Gastrocnemius medialis (tissue), 4 donors: ENCODE data around the gene ELMO2. TPM values are rescaled to one million over a fixed set of nuclear protein-coding genes. Genes with fewer than 3 reads are reported as not detected.

Experiments used
- ATAC-seq, 2 donors: fragments of 150-250 bp; one replicate each; pipeline ENCODE4 v1.9.1; 2016
- DNase-seq, 2 donors: peaks; one replicate each; pipeline ENCODE4 v3.0.0-alpha.2; 2019
- H3K27ac ChIP-seq, 4 donors: fragments of 200-600 bp; sonication (generic); 1 replicate in 1 of 4; 2 replicates in 3 of 4; pipeline ENCODE4 v1.5.1; 2016 to 2018; ENCODE audit warnings: mild to moderate bottlenecking in 2 of 4, moderate library complexity in 1 of 4
- H3K27me3 ChIP-seq, 3 donors: fragments of 200-600 bp; sonication (generic) in 2 of 3; 1 replicate in 1 of 3; 2 replicates in 2 of 3; pipeline versions ENCODE4 v1.5.1 to v1.6.0; 2016 to 2019; ENCODE audit warnings: mild to moderate bottlenecking in 1 of 3, moderate library complexity in 1 of 3
- H3K36me3 ChIP-seq, 2 donors: fragments of 200-600 bp; sonication (generic) in 1 of 2; one replicate each; pipeline ENCODE4 v1.5.1; 2017 to 2018
- H3K4me1 ChIP-seq, 2 donors: fragments of 200-600 bp; sonication (generic) in 1 of 2; one replicate each; pipeline ENCODE4 v1.5.1; 2016 to 2017; ENCODE audit warnings: mild to moderate bottlenecking in 2 of 2
- H3K4me3 ChIP-seq, 4 donors: fragments of 200-600 bp; sonication (generic) in 3 of 4; 1 replicate in 1 of 4; 2 replicates in 3 of 4; pipeline ENCODE4 v1.5.1; 2016 to 2019; ENCODE audit warnings: mild to moderate bottlenecking in 2 of 4
- H3K9me3 ChIP-seq, 3 donors: fragments of 200-600 bp; sonication (generic) in 2 of 3; 1 replicate in 1 of 3; 2 replicates in 2 of 3; pipeline ENCODE4 v1.5.1; 2016 to 2019
- CTCF ChIP-seq, 5 experiments: fragments of 450-650 bp in 3 of 5; fragments of 200-600 bp in 2 of 5; sonication (generic) in 2 of 5; IDR thresholded peaks in 4 of 5; conservative IDR thresholded peaks in 1 of 5; 1 replicate in 4 of 5; 2 replicates in 1 of 5; pipeline ENCODE4 v1.5.1; 2016 to 2019; ENCODE audit warnings: antibody characterized with exemption in 5 of 5, mild to moderate bottlenecking in 3 of 5, moderate library complexity in 3 of 5
- POLR2A ChIP-seq, 2 donors: fragments of 450-650 bp; IDR thresholded peaks; one replicate each; pipeline ENCODE4 v1.6.1; 2017; ENCODE audit warnings: antibody characterized with exemption in 2 of 2, mild to moderate bottlenecking in 2 of 2, moderate library complexity in 2 of 2
- in situ Hi-C, 4 donors: fragments of 200-750 bp; cut with MboI; loops; one replicate each; pipeline versions ENCODE4 v1.15.0 to v1.8.0; 2017; ENCODE audit warnings: low sequenced_read_pairs in 4 of 4
- intact Hi-C: fragments of 100-400 bp; cut with DNase I; formaldehyde crosslinking; loops from one replicate; pipeline ENCODE4 v1.15.1; 2023; ENCODE audit warnings: low total_unique reads
- total RNA-seq, 4 donors: library from RNA; depleted of rRNA; stranded (reverse); fragments of >200 nt; gene quantifications; one replicate each; pipeline versions ENCODE4 v1.1.0 to v1.2.3, GENCODE V29; 2016

ELMO2 gene
- total RNA-seq, 4 donors from 2014 or later: 47.6 to 67.5 (median 53.6) TPM

GRCh38 chr20:46336735-46337134 lies 69.7 kb downstream of the ELMO2 start:
- in situ Hi-C loops: loop anchor here in 1 of 4 donors (25.0 kb wide), 1 partner anchor 199 kb away; no protein-coding TSS in a partner anchor
- TF ChIP-seq CTCF (IDR thresholded peaks at IDR 0.05 in 4 of 5, conservative IDR thresholded peaks at IDR 0.05 in 1 of 5): no peak
- no peak for TF ChIP-seq POLR2A (IDR thresholded peaks at IDR 0.05)
- intact Hi-C loops: no loop called here

DNA sequence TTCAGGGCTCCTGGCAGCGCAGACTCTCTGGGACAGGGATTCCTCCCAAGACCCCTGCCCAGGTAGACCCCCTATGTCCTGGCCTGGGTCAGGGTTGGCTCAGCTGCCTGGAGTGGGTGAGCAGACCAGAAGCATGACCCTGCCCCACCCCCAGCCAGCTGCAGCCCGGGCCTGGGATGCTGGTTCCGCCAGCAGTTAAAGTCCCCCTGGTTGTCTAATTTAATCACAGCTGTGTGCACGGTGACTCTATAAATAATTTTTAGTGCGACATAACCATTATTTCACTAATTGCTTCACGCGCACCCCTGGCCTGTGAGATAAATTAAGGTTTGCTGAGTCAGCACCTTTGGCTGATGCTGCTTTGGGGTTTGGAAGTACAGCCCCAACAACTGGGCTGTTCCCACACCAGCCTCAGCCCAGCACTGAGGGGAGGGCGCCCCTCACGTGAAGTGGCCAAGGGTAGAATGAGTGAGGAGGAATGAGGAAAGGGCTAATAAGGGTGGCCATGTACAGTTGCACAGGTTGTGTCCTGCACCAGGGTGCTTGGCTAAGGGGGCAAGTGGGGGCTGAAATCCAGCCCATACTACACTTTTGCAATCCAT lies 72.0 kb downstream of the ELMO2 start:
- Histone ChIP-seq H3K36me3 (no peaks in the 10 kb centered on the region), H3K9me3 (no peaks in the 10 kb centered on the region), H3K27ac (no peak overlapping the region), H3K4me1 (peaks cover 10 to 12% of the 10 kb centered on the region in 2 donors), H3K27me3 (peaks cover under 1 to 12% (median 9%) of the 10 kb centered on the region in 3 donors), H3K4me3 (no peak overlapping the region)
- ATAC-seq (no peak), DNase-seq (no peak)
- intact Hi-C loops: no loop called here
- TF ChIP-seq POLR2A (IDR thresholded peaks at IDR 0.05) (no peak), CTCF (IDR thresholded peaks at IDR 0.05 in 4 of 5, conservative IDR thresholded peaks at IDR 0.05 in 1 of 5) (no peak)
- in situ Hi-C loops: loop anchor here in 1 of 4 donors (25.0 kb wide), 1 partner anchor 197 kb away; no protein-coding TSS in a partner anchor

More at GRCh38 chr20:46336735-46337134, 69.7 kb downstream of the ELMO2 start:
- Histone ChIP-seq H3K4me3 (no peak overlapping the region), H3K4me1 (peaks cover 8 to 10% of the 10 kb centered on the region in 2 donors), H3K9me3 (no peaks in the 10 kb centered on the region), H3K27me3 (peaks cover 21 to 30% (median 28%) of the 10 kb centered on the region in 3 donors), H3K36me3 (no peaks in the 10 kb centered on the region), H3K27ac (no peak overlapping the region)
- no peak for DNase-seq
- no peak for ATAC-seq

DNA sequence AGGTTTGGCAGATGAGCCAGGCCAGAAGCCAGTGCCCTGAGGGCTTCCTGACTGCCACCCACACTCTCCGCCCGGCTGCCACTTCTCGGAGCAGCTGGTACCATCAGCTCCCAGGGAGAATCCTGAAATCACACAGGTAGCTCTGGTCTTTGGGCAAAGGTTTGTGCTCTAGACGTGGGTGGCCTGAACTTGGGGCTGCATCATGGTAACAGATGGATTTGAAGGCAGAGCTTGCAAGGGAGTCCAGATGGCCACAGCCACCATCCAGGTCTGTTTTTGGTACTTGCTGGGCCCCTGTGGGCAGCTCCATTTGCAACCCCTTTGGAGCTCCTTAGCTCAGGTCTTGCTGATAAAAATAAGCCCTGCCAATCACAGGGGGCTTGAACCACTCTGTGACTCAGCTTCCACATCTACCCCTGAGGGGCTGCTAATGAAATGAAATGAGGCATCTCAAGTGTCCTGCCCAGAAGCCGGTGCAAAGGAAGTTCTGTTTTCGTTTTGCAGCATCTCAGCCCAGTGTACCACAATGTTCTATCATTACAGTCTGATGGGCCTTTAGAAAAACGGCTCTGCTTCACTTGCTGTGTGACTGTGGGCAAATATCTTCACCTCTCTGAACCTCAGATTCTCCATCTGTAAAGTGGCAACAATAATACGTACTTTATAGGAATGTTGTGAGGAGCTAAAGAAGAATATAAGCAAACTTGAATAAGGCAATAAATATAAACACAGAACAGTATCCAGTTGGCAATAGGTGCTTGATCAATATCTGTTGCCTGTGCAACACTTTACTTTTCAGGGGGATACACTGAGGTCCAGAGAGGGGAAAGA lies 73.0 kb downstream of the ELMO2 start:
- Histone ChIP-seq H3K4me1 (peaks cover 10 to 12% of the 10 kb centered on the region in 2 donors), H3K27me3 (peaks cover 0 to 4% (median 0%) of the 10 kb centered on the region in 3 donors), H3K27ac (peak overlapping the region in 1 of 4 donors; percentile 43), H3K36me3 (no peaks in the 10 kb centered on the region), H3K4me3 (no peak overlapping the region), H3K9me3 (no peaks in the 10 kb centered on the region)
- DNase-seq: peak; percentile 48 to 74
- TF ChIP-seq POLR2A (IDR thresholded peaks at IDR 0.05) (no peak), CTCF (IDR thresholded peaks at IDR 0.05 in 4 of 5, conservative IDR thresholded peaks at IDR 0.05 in 1 of 5) (no peak)
- in situ Hi-C loops (loop anchor here in 1 of 4 donors (25.0 kb wide), 1 partner anchor 196 kb away; no protein-coding TSS in a partner anchor), intact Hi-C loops (loop anchor here (1.0 kb wide), 1 partner anchor 10 kb away; no protein-coding TSS in a partner anchor)
- ATAC-seq: peak in 1 of 2 donors; percentile 1

DNA sequence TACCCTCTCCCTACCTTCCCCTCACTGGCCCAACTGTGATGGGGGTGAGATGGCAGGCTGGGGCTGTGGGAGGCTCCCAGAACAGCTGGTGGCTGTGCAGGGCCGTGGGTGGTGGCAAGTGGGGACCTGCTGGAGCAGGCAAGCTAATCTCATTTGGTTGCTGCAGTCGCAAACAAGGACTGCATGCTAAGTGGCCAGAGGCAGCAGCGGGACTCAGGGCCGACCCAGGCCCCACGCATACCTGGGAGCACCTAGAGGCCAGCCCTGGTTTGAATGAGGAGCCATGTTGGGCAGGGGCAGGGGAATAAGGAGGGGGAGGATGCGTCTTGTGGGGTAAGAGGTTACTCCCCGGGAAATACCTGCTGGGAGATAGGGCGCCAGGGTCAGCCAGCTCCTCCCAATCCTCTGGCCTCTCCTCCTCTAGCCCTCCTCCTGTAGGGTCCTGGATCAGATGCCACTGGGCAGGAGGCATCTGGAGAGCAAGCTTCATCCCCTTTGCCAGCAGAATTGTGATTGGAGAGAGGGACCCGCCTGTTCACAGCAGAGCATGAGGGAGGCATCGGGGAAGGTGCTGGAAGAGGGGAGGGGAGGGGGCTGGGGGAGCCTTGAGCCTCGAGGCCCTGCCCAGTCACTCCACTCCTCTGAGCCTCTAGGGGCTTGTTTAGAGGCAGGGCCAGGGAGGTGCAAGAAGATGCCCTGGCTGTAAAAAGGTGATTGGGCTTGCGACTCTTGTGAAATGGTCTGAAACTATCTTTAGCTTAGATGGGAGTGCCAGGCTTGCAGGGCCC lies 73.8 kb downstream of the ELMO2 start:
- intact Hi-C loops: loop anchor here (1.0 kb wide), 1 partner anchor 11 kb away; no protein-coding TSS in a partner anchor
- DNase-seq (no peak), ATAC-seq (peak; percentile 92 to 95)
- H3K9me3 ChIP-seq: no peaks in the 10 kb centered on the region
- H3K27me3 ChIP-seq: no peaks in the 10 kb centered on the region
- H3K36me3 ChIP-seq: no peaks in the 10 kb centered on the region
- TF ChIP-seq POLR2A (IDR thresholded peaks at IDR 0.05) (no peak), CTCF (IDR thresholded peaks at IDR 0.05 in 4 of 5, conservative IDR thresholded peaks at IDR 0.05 in 1 of 5) (no peak)
- no peak overlapping the region for H3K4me3 ChIP-seq
- H3K27ac ChIP-seq: peak overlapping the region in 2 of 4 donors; percentile 34 to 37
- in situ Hi-C loops: loop anchor here in 1 of 4 donors (25.0 kb wide), 1 partner anchor 195 kb away; no protein-coding TSS in a partner anchor
- H3K4me1 ChIP-seq: peaks cover 10 to 12% of the 10 kb centered on the region in 2 donors
